GM12892 (cell line): ENCODE results near the gene IFITM1.
A peak's percentile ranks its signal among the peaks of the same experiment; 100 is the strongest.
"Not testable (repeated sequence)": the region's sequence is repeated elsewhere in the genome, so short reads cannot be mapped to it uniquely, and the experiment has no call there.

Experiments
- DNase-seq: peaks from one replicate; pipeline ENCODE4 v3.0.0; 2011; ENCODE audit not compliant: insufficient read length
- FAIRE-seq: peaks from 2 replicates; lab custom pipeline; 2011; peaks lifted over from hg19 to GRCh38; lab: Jason Lieb, UNC
- POLR2A ChIP-seq: IDR thresholded peaks from 2 replicates; pipeline ENCODE4 v1.6.1; 2011; ENCODE audit warnings: low read depth, low read length, control low read depth
- POLR2AphosphoS5 ChIP-seq: IDR thresholded peaks from 2 replicates; pipeline ENCODE4 v1.6.1; 2011; ENCODE audit warnings: low read depth, low read length, control low read depth
- TAF1 ChIP-seq: IDR thresholded peaks from 2 replicates; pipeline ENCODE4 v1.6.1; 2011; ENCODE audit warnings: low read depth, mild to moderate bottlenecking, control low read depth, low read length, borderline replicate concordance

Gene IFITM1

GRCh38 chr11:355581-356458 lies 42.0 kb downstream of the IFITM1 start:
- TF ChIP-seq POLR2A (no peak; the same call in 1 of the 2 replicates), POLR2AphosphoS5 (peak; percentile 47; the same call in 1 of the 2 replicates), TAF1 (peak; percentile 66; the same call in 1 of the 2 replicates)
- DNase-seq = peak; percentile 84
- FAIRE-seq = peak; percentile 89

- DNase-seq (no peak), FAIRE-seq (no peak)
- TF ChIP-seq POLR2A (no peak), TAF1 (no peak), POLR2AphosphoS5 (no peak)
Observed at GRCh38 chr11:356610-357009, 42.8 kb downstream of the IFITM1 start.

GRCh38 chr11:357582-357981 lies 43.7 kb downstream of the IFITM1 start:
- DNase-seq (no peak), FAIRE-seq (peak; percentile 92)
- TF ChIP-seq POLR2AphosphoS5 = no peak
- TF ChIP-seq TAF1 = no peak
- TF ChIP-seq POLR2A = no peak

GRCh38 chr11:358129-358800 lies 44.4 kb downstream of the IFITM1 start:
- TF ChIP-seq TAF1 = no peak
- TF ChIP-seq POLR2A = no peak
- no peak for TF ChIP-seq POLR2AphosphoS5
- FAIRE-seq = no peak
- DNase-seq = no peak

GRCh38 chr11:359181-359714 lies 45.4 kb downstream of the IFITM1 start:
- FAIRE-seq (no peak), DNase-seq (no peak)
- TF ChIP-seq POLR2AphosphoS5 (no peak), POLR2A (no peak), TAF1 (no peak)

- FAIRE-seq (peak; percentile 76), DNase-seq (no peak)
Observed at GRCh38 chr11:360326-361280, 46.8 kb downstream of the IFITM1 start.

GRCh38 chr11:362642-363442 lies 49.0 kb downstream of the IFITM1 start:
- no peak for TF ChIP-seq POLR2AphosphoS5
- FAIRE-seq = no peak
- no peak for DNase-seq

More at GRCh38 chr11:360326-361280, 46.8 kb downstream of the IFITM1 start:
- no peak for TF ChIP-seq POLR2A
- TF ChIP-seq TAF1 = no peak
- no peak for TF ChIP-seq POLR2AphosphoS5

- not testable (repeated sequence) for DNase-seq, FAIRE-seq
Observed at GRCh38 chr11:363443-363805, 49.6 kb downstream of the IFITM1 start.

GRCh38 chr11:363948-364761 lies 50.3 kb downstream of the IFITM1 start:
- FAIRE-seq = peak; percentile 96
- TF ChIP-seq TAF1 (no peak), POLR2A (no peak), POLR2AphosphoS5 (no peak)
- DNase-seq = peak; percentile 71
